Cardiac fibroblast (primary cell): ENCODE measurements around the gene ZDHHC23.

Experiments
- DNase-seq, 2 donors: peaks; one replicate each; pipeline versions ENCODE4 v3.0.0 to v3.0.0-alpha.2; 2010; ENCODE audit warnings: low read depth in 2 of 2
- H3K4me3 ChIP-seq, 2 donors: replicated peaks in 1 of 2; 1 replicate in 1 of 2; 2 replicates in 1 of 2; pipeline ENCODE4 v1.5.1; 2011; ENCODE audit warnings: low read depth in 2 of 2, low read length in 2 of 2, mild to moderate bottlenecking in 2 of 2, moderate library complexity in 1 of 2
- TF ChIP-seq, protein P1 (sequence below): IDR thresholded peaks from one replicate; pipeline ENCODE4 v1.5.1; 2011; ENCODE audit warnings: low read depth, mild to moderate bottlenecking, low read length, inconsistent platforms

ZDHHC23 gene

DNA sequence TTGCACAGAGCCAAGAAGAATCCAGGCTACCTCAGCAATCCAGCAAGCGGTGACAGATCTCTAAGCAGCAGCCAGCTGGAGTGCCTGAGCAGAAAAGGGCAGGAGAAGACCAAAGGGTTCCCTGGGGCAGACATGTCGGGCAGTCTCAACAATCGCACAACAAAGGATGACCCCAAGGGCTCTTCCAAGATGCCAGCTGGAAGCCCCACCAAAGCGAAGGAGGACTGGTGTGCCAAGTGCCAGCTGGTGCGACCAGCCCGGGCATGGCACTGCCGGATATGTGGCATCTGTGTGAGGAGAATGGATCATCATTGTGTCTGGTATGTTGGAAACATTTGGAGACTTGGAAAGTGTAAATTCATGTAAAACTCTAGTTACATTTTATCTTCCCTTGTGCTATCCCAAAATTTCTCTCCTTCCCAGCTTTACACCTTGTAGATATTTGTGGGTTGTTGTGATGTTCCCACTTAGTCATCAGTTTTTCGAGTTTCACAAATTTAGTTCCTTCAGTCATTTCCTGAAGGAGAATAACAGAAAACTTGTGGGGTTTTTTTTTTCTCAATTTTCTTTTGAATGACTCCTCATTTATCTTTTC is 6.4 kb downstream of the ZDHHC23 start:
- DNase-seq: no peak
- TF ChIP-seq, protein P1, sequence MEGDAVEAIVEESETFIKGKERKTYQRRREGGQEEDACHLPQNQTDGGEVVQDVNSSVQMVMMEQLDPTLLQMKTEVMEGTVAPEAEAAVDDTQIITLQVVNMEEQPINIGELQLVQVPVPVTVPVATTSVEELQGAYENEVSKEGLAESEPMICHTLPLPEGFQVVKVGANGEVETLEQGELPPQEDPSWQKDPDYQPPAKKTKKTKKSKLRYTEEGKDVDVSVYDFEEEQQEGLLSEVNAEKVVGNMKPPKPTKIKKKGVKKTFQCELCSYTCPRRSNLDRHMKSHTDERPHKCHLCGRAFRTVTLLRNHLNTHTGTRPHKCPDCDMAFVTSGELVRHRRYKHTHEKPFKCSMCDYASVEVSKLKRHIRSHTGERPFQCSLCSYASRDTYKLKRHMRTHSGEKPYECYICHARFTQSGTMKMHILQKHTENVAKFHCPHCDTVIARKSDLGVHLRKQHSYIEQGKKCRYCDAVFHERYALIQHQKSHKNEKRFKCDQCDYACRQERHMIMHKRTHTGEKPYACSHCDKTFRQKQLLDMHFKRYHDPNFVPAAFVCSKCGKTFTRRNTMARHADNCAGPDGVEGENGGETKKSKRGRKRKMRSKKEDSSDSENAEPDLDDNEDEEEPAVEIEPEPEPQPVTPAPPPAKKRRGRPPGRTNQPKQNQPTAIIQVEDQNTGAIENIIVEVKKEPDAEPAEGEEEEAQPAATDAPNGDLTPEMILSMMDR: no peak
- no peak overlapping the region for H3K4me3 ChIP-seq

DNA sequence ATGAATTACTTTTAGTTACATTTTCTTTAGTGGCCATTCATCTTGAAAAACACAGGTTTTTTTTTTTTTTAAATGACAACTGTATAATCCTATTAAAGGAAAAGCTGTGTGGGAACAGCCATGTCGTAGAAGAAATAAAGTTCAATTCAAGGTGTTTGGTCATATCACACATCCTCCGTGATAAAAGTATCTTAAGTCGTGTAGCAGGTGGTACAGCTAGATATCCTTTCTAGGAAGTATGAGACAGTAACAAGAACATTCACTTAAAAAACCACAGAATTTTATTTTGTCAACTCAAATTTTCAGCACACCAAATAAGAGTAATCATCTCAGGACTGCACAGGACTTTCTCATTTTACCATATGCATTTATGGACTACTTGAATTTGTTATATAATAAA is 16.1 kb downstream of the ZDHHC23 start:
- TF ChIP-seq, protein P1: no peak
- no peak overlapping the region for H3K4me3 ChIP-seq
- DNase-seq: no peak

DNA sequence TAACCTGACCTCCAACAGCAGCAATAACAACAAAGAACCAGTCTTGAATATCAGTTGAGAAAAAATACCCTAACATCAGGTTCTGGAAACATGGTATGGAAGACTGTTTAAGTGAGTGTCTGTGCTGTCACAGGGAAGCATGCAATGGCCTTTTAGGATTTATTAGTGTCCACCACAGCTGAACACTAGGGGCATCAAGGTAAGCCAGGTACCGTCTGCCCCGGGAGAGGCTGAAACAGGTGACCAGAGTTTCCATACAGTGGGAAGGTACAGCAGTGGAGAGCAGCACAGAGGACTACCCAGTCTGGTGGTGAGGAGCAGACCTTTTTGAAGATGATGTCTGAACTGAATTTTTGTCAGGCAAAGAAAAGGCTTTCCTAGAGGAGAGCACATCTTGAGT is 18.4 kb downstream of the ZDHHC23 start:
- H3K4me3 ChIP-seq: no peak overlapping the region
- no peak for DNase-seq
- TF ChIP-seq, protein P1: no peak

DNA sequence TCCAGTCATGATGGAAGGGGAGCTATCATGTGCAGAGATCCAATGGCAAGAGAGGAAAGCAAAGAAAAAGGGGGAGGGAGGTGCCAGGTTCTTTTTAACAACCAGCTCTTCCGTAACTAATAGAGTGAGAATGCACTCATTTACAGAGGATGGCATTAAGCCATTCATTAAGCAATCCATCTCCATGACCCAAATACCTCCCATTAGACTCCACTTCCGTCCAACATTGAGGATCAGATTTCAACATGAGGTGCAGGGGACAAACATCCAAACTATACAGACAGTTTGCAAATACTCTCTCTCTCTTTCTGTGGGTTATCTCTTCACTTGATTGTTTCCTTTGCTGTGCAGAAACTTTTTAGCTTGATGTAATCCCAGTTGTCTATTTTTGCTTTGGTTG is 21.2 kb downstream of the ZDHHC23 start:
- TF ChIP-seq, protein P1: no peak
- peak; percentile 34 to 72 for DNase-seq
- H3K4me3 ChIP-seq: no peak overlapping the region

DNA sequence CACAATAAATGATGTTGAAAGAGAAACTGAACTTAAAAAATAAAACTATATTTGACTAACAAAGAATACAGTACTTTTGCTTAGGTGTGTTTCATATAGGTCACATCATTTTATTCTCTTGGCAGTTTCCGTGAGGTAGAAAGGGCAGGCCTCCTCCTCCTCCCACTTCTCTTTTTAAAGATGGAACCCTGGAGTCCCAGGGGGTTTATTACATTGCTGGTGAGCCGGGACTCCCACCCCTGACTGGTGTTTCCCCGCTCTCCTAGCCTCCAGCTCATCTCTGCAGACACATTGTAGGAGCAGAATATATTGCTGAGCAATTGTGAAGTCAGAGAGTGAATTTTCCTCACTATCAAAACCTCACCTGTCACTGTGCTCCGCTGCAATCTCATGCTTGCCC is 30.0 kb downstream of the ZDHHC23 start:
- DNase-seq: no peak
- H3K4me3 ChIP-seq: no peak overlapping the region
- TF ChIP-seq, protein P1: no peak

DNA sequence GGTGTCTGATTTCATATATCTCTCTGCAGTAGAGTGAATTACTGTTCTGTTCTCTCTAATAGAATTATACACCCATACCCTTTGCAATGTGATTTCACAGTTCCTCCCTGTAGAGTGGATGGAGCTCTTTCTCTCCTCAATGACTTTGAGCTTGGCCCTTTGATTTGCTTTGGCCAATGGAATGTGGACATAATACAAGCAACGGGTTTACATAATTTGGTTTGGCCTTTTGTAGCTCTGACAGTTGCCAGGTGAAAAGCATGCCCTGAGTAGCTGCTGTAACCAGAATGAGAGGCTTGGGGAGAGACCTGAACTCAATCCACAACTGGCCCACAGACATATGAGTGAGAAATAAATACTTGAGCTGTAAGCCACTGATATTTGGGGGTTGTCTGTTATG is 32.1 kb downstream of the ZDHHC23 start:
- DNase-seq: no peak
- TF ChIP-seq, protein P1: no peak
- no peak overlapping the region for H3K4me3 ChIP-seq

DNA sequence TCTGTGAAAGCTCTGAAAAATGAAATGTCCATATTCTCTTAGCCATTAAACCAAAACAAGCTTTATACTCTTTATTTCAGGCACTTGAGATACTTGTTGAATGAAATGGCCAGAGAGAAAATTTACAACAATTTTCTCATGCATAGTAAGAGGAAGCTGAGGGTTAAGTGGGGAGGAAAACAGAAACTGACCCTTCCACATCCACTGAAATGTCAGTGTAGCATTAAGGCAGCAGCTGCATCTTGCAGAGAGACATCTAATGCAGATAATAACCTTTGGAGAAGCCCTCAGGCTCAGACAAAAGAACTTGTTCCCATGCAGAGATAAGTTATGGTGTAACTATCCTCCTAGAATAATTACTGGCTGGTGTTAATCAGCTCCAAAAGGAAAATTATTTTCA is 34.0 kb downstream of the ZDHHC23 start:
- H3K4me3 ChIP-seq: no peak overlapping the region
- no peak for DNase-seq
- TF ChIP-seq, protein P1: no peak
